Measurements from ENCODE around the gene IGFBP1.

- TF ChIP-seq, protein P1, sequence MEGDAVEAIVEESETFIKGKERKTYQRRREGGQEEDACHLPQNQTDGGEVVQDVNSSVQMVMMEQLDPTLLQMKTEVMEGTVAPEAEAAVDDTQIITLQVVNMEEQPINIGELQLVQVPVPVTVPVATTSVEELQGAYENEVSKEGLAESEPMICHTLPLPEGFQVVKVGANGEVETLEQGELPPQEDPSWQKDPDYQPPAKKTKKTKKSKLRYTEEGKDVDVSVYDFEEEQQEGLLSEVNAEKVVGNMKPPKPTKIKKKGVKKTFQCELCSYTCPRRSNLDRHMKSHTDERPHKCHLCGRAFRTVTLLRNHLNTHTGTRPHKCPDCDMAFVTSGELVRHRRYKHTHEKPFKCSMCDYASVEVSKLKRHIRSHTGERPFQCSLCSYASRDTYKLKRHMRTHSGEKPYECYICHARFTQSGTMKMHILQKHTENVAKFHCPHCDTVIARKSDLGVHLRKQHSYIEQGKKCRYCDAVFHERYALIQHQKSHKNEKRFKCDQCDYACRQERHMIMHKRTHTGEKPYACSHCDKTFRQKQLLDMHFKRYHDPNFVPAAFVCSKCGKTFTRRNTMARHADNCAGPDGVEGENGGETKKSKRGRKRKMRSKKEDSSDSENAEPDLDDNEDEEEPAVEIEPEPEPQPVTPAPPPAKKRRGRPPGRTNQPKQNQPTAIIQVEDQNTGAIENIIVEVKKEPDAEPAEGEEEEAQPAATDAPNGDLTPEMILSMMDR (IDR thresholded peaks at IDR 0.05): no peak
- TF ChIP-seq POLR2A (IDR thresholded peaks at IDR 0.05): no peak
These were observed 28.8 kb downstream of the IGFBP1 start for GRCh38 chr7:45917064-45917463.
